Stomach (tissue), 19 donors: ENCODE results near the gene ARMCX6. TPM values are rescaled to one million over a fixed set of nuclear protein-coding genes. Genes with fewer than 3 reads are reported as not detected.

Source experiments
- DNase-seq, 2 donors: peaks; one replicate each; pipeline versions ENCODE4 v3.0.0 to v3.0.0-alpha.2; 2013 to 2019
- H3K27ac ChIP-seq, 5 donors: fragments of 200-600 bp in 4 of 5; sonication (generic) in 4 of 5; one replicate each; pipeline ENCODE4 v1.5.1; 2013 to 2019; ENCODE audit warnings: mild to moderate bottlenecking in 1 of 5, moderate library complexity in 1 of 5
- H3K27me3 ChIP-seq, 3 donors: fragments of 200-600 bp; sonication (generic); one replicate each; pipeline ENCODE4 v1.5.1; 2017 to 2019; ENCODE audit warnings: mixed run types in 1 of 3
- H3K36me3 ChIP-seq, 4 donors: fragments of 200-600 bp; sonication (generic); 1 replicate in 3 of 4; 2 replicates in 1 of 4; pipeline ENCODE4 v1.5.1; 2016 to 2019
- H3K4me1 ChIP-seq, 4 donors: fragments of 200-600 bp; sonication (generic); one replicate each; pipeline ENCODE4 v1.5.1; 2016 to 2019
- H3K4me3 ChIP-seq, 4 donors: fragments of 200-600 bp; sonication (generic) in 3 of 4; one replicate each; pipeline ENCODE4 v1.5.1; 2016 to 2019; ENCODE audit warnings: mild to moderate bottlenecking in 1 of 4
- H3K9me3 ChIP-seq, 4 donors: fragments of 200-600 bp; sonication (generic); one replicate each; pipeline ENCODE4 v1.5.1; 2016 to 2019
- CTCF ChIP-seq, 7 experiments: fragments of 450-650 bp in 4 of 7; fragments of 200-600 bp in 3 of 7; sonication (generic) in 3 of 7; IDR thresholded peaks; one replicate each; pipeline ENCODE4 v1.5.1; 2016 to 2019; ENCODE audit warnings: antibody characterized with exemption in 7 of 7, control low read depth in 2 of 7, mild to moderate bottlenecking in 1 of 7
- EP300 ChIP-seq: sonication (generic); formaldehyde crosslinking; IDR thresholded peaks from one replicate; pipeline ENCODE4 v1.6.1; 2017; ENCODE audit warnings: antibody characterized with exemption
- POLR2A ChIP-seq, 4 donors: fragments of 450-650 bp; IDR thresholded peaks; one replicate each; pipeline ENCODE4 v1.6.1; 2016; ENCODE audit warnings: antibody characterized with exemption in 4 of 4, control low read depth in 2 of 4, mild to moderate bottlenecking in 1 of 4, moderate library complexity in 1 of 4
- POLR2AphosphoS5 ChIP-seq, 3 donors: sonication (generic); formaldehyde crosslinking; IDR thresholded peaks; one replicate each; pipeline ENCODE4 v1.6.1; 2016; ENCODE audit warnings: antibody characterized with exemption in 3 of 3
- WGBS, 5 donors: extraction: QIAGEN DNeasy Blood & Tissue Kit in 3 of 5; methylation state at CpG; one replicate each; pipeline versions ENCODE4 v1.1.5 to v1.1.7; 2013 to 2018; 5-methylcytosine and 5-hydroxymethylcytosine counted together
- intact Hi-C: fragments of 100-400 bp; cut with DNase I; formaldehyde crosslinking; loops from one replicate; pipeline ENCODE4 v1.15.1; 2023; ENCODE audit warnings: low total_unique reads
- long read RNA-seq, 10 donors: transcript quantifications; one replicate each; lab custom pipeline, GENCODE V29; 2026
- polyA plus RNA-seq, 3 donors: library from polyadenylated mRNA; stranded (reverse); fragments of 200-250 nt; gene quantifications; one replicate each; pipeline ENCODE4 v1.2.3, GENCODE V29; 2013
- total RNA-seq, 5 donors: library from RNA; depleted of rRNA; stranded (reverse); fragments of >200 nt; gene quantifications; one replicate each; pipeline versions ENCODE4 v1.1.0 to v1.2.3, GENCODE V29; 2014 to 2016
- donor health status: healthy with polysubstance abuse.
- donor health status: Bipolar disorder and iron deficiency.
- donor health status: healthy.

Gene ARMCX6
- 10 to 100 TPM in 1 of 5 donors, 1 to 10 TPM in 3, under 1 TPM in 1; 0.45 to 20.6 (median 7.0) TPM for total RNA-seq
- 10 to 100 TPM; 19.5 to 23.2 (median 19.9) TPM for polyA plus RNA-seq
- long read RNA-seq, donor 1, partial matches to known transcripts = 0 of 5 reads
- long read RNA-seq, donor 1, other reads (novel, unspliced or antisense) = 0 of 5 reads
- long read RNA-seq, donor 2, transcript ARMCX6-201 (3 exons, 1,846 nt) = major isoform, 5 of 10 reads
- long read RNA-seq, donor 2, partial matches to known transcripts = 0 of 10 reads
- long read RNA-seq, donor 2, other reads (novel, unspliced or antisense) = 0 of 10 reads
- long read RNA-seq, donor 3, partial matches to known transcripts = 0 of 6 reads
- long read RNA-seq, donor 3, other reads (novel, unspliced or antisense) = 0 of 6 reads
- long read RNA-seq, donor 4, partial matches to known transcripts = 0 of 1 reads
- long read RNA-seq, donor 4, other reads (novel, unspliced or antisense) = 0 of 1 reads
- long read RNA-seq, donor 5, partial matches to known transcripts = 0 of 8 reads
- long read RNA-seq, donor 5, other reads (novel, unspliced or antisense) = 0 of 8 reads
- long read RNA-seq, donor 6, transcript ARMCX6-206 (4 exons, 846 nt) = major isoform, 11 of 26 reads
- long read RNA-seq, donor 6, transcript ARMCX6-201 (3 exons, 1,846 nt) = minor isoform, 7 of 26 reads
- long read RNA-seq, donor 6, partial matches to known transcripts = 0 of 26 reads
- long read RNA-seq, donor 6, other reads (novel, unspliced or antisense) = 6 of 26 reads
- long read RNA-seq, donor 7, transcript ARMCX6-206 (4 exons, 846 nt) = major isoform, 5 of 9 reads
- long read RNA-seq, donor 7, partial matches to known transcripts = 0 of 9 reads
- long read RNA-seq, donor 7, other reads (novel, unspliced or antisense) = 0 of 9 reads
- long read RNA-seq, donor 8, transcript ARMCX6-206 (4 exons, 846 nt) = major isoform, 7 of 9 reads
- long read RNA-seq, donor 8, partial matches to known transcripts = 0 of 9 reads
- long read RNA-seq, donor 8, other reads (novel, unspliced or antisense) = 0 of 9 reads
- long read RNA-seq, donor 9, partial matches to known transcripts = 0 of 7 reads
- long read RNA-seq, donor 9, other reads (novel, unspliced or antisense) = 0 of 7 reads
- long read RNA-seq, donor 10, partial matches to known transcripts = 0 of 4 reads
- long read RNA-seq, donor 10, other reads (novel, unspliced or antisense) = 0 of 4 reads

DNA sequence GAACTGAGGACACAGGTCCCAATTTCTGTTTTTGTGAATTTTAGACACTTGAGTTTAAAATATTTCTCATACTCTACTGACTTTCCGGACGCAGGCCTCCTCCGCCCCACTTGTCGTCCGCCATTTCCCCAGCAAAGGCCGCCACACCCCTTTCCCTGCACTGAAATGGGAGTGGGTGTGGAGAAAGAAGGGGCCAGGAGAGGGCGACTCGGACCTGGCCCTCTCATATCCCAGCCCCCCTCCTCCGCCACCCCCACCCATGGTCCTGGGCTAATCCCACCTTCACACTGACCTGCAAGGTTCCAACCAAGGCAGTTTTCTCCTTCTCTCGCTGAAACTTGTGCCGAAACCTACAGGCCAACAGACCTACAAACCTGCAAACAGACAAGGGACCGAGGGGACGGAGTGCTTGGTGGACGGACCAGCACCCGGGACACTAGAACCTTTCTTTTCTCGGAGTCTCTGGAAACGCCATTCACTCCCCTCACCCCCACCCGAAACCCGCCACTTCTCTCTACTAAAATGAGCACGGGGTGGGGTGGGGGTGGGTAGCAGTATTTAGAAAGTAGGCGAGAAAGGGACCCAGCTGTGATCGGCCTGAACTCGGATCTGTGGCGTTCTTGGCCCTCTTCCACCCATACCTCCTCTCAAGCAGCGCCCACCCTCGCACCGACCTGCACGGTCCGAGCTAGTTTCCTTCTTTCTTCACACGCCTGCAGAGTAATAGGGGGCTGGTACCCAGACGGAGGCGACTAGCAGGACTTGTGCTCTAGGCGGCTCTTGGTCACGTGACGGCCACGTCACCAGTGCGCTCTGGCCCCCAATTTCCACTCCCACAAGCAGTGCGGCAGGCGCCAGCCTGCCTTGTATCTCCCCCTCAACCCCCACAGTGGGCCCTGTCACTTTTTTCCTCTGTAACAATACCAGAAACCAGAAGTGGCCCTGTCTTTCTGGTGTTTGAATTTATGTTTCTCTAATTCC lies at the start of gene ARMCX6:
TSS of gene ARMCX6 (minus strand) at position 790 of the 981 bp plus-strand sequence. CDS start 1,380 bp downstream, outside the sequence.
- H3K36me3 ChIP-seq = no peaks in the 10 kb centered on the region
- 0 to 41% (median 3%) methylated on average over 35 to 39 of the region's 39 CpGs for WGBS, 5 donors
- DNase-seq = peak; percentile 75 to 94
- no peaks in the 10 kb centered on the region for H3K9me3 ChIP-seq
- H3K4me3 ChIP-seq = peak within 1 kb of the TSS; percentile 55 to 76 (median 64)
- peak within 1 kb of the TSS; percentile 78 to 88 (median 82) for H3K27ac ChIP-seq
- intact Hi-C loops = no loop called here
- H3K27me3 ChIP-seq = peaks cover 0 to 6% (median 0%) of the 10 kb centered on the region in 3 donors
- peaks cover 0 to 12% (median 8%) of the 10 kb centered on the region in 4 donors for H3K4me1 ChIP-seq
- TF ChIP-seq CTCF (IDR thresholded peaks at IDR 0.05) (peak in 4 of 7 experiments; percentile 11 to 45 (median 20)), EP300 (no peak), POLR2AphosphoS5 (IDR thresholded peaks at IDR 0.05) (peak in 1 of 3 donors; percentile 36), POLR2A (IDR thresholded peaks at IDR 0.05) (no peak)

GRCh38 chrX:101659601-101660063 lies 41.8 kb upstream of the ARMCX6 start, which contains the start of gene ARMCX2:
ARMCX2 (minus strand) TSS chrX:101659850; CDS start chrX:101657588, 2,262 bp downstream.
- intact Hi-C loops = no loop called here
- no peaks in the 10 kb centered on the region for H3K9me3 ChIP-seq
- H3K4me3 ChIP-seq = peak within 1 kb of the TSS; percentile 51 to 78 (median 62)
- H3K36me3 ChIP-seq = peaks cover 0 to 13% (median 4%) of the 10 kb centered on the region in 4 donors
- TF ChIP-seq POLR2AphosphoS5 (IDR thresholded peaks at IDR 0.05) = peak; percentile 56 to 89 (median 80)
- no peak for TF ChIP-seq EP300
- no peak for TF ChIP-seq POLR2A (IDR thresholded peaks at IDR 0.05)
- TF ChIP-seq CTCF (IDR thresholded peaks at IDR 0.05) = no peak
- H3K4me1 ChIP-seq = peaks cover 0 to 9% (median 2%) of the 10 kb centered on the region in 4 donors
- 5 to 44% (median 8%) methylated on average over 19 to 22 of the region's 22 CpGs for WGBS, 5 donors
- H3K27ac ChIP-seq = peak within 1 kb of the TSS; percentile 62 to 84 (median 75)
- peaks cover 0 to 9% (median 0%) of the 10 kb centered on the region in 3 donors for H3K27me3 ChIP-seq
- DNase-seq = peak; percentile 36 to 87

GRCh38 chrX:101658661-101659491 lies 41.1 kb upstream of the ARMCX6 start:
- peak overlapping the region; percentile 58 to 84 (median 75) for H3K27ac ChIP-seq
- WGBS, 5 donors = 1 to 26% (median 5%) methylated on average over 31 to 38 of the region's 38 CpGs
- H3K27me3 ChIP-seq = peaks cover 0 to 8% (median 0%) of the 10 kb centered on the region in 3 donors
- intact Hi-C loops = no loop called here
- peak; percentile 69 to 91 for DNase-seq
- H3K4me3 ChIP-seq = peak overlapping the region; percentile 51 to 78 (median 62)
- peaks cover 0 to 13% (median 4%) of the 10 kb centered on the region in 4 donors for H3K36me3 ChIP-seq
- peaks cover 0 to 9% (median 2%) of the 10 kb centered on the region in 4 donors for H3K4me1 ChIP-seq
- peak in 2 of 3 donors; percentile 21 to 30 for TF ChIP-seq POLR2AphosphoS5 (IDR thresholded peaks at IDR 0.05)
- TF ChIP-seq CTCF (IDR thresholded peaks at IDR 0.05) = no peak
- no peaks in the 10 kb centered on the region for H3K9me3 ChIP-seq
